Neural cell (in vitro differentiated cells): Measurements from ENCODE around the gene MFSD2A.

Experiments
- EP300 ChIP-seq: fragments of 450-650 bp; conservative IDR thresholded peaks from 2 replicates; pipeline ENCODE4 v1.6.1; 2014; ENCODE audit warnings: antibody characterized with exemption, mild to moderate bottlenecking, moderate library complexity; ENCODE audit not compliant: poor library complexity, severe bottlenecking
- POLR2AphosphoS5 ChIP-seq: IDR thresholded peaks from 2 replicates; pipeline ENCODE4 v1.6.1; 2012
- RAD21 ChIP-seq: fragments of 450-650 bp; conservative IDR thresholded peaks from 2 replicates; pipeline ENCODE4 v1.6.1; 2014; ENCODE audit warnings: antibody characterized with exemption, mild to moderate bottlenecking, moderate library complexity
- TAF1 ChIP-seq: IDR thresholded peaks from 2 replicates; pipeline ENCODE4 v1.6.1; 2012; ENCODE audit warnings: low read depth
- TF ChIP-seq, protein P1 (sequence below): fragments of 450-650 bp; IDR thresholded peaks from 2 replicates; pipeline ENCODE4 v1.5.1; 2014; ENCODE audit warnings: antibody characterized with exemption, mild to moderate bottlenecking, moderate library complexity; ENCODE audit not compliant: poor library complexity, severe bottlenecking
- TF ChIP-seq, protein P2 (sequence below): IDR thresholded peaks from 2 replicates; pipeline ENCODE4 v1.6.1; 2012; ENCODE audit warnings: borderline replicate concordance

DNA sequence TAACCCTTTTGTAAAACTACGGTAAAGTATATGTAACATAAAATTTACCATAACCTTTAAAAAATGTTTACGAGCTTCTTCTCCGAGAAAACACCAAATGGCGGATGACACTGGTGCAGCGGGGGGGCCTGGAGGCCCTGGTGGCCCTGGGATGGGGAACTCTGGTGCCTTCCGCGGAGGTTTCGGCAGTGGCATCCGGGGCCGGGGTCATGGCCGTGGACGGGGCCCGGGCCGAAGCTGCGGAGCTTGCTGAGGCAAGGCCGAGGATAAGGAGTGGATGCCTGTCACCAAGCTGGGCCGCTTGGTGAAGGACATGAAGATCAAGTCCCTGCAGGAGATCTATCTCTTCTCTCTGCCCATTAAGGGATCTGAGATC is 7.5 kb downstream of the MFSD2A start:
- TF ChIP-seq, protein P1, sequence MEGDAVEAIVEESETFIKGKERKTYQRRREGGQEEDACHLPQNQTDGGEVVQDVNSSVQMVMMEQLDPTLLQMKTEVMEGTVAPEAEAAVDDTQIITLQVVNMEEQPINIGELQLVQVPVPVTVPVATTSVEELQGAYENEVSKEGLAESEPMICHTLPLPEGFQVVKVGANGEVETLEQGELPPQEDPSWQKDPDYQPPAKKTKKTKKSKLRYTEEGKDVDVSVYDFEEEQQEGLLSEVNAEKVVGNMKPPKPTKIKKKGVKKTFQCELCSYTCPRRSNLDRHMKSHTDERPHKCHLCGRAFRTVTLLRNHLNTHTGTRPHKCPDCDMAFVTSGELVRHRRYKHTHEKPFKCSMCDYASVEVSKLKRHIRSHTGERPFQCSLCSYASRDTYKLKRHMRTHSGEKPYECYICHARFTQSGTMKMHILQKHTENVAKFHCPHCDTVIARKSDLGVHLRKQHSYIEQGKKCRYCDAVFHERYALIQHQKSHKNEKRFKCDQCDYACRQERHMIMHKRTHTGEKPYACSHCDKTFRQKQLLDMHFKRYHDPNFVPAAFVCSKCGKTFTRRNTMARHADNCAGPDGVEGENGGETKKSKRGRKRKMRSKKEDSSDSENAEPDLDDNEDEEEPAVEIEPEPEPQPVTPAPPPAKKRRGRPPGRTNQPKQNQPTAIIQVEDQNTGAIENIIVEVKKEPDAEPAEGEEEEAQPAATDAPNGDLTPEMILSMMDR = no peak
- TF ChIP-seq EP300 (no peak), POLR2AphosphoS5 (no peak), RAD21 (no peak), TAF1 (no peak)
- TF ChIP-seq, protein P2, sequence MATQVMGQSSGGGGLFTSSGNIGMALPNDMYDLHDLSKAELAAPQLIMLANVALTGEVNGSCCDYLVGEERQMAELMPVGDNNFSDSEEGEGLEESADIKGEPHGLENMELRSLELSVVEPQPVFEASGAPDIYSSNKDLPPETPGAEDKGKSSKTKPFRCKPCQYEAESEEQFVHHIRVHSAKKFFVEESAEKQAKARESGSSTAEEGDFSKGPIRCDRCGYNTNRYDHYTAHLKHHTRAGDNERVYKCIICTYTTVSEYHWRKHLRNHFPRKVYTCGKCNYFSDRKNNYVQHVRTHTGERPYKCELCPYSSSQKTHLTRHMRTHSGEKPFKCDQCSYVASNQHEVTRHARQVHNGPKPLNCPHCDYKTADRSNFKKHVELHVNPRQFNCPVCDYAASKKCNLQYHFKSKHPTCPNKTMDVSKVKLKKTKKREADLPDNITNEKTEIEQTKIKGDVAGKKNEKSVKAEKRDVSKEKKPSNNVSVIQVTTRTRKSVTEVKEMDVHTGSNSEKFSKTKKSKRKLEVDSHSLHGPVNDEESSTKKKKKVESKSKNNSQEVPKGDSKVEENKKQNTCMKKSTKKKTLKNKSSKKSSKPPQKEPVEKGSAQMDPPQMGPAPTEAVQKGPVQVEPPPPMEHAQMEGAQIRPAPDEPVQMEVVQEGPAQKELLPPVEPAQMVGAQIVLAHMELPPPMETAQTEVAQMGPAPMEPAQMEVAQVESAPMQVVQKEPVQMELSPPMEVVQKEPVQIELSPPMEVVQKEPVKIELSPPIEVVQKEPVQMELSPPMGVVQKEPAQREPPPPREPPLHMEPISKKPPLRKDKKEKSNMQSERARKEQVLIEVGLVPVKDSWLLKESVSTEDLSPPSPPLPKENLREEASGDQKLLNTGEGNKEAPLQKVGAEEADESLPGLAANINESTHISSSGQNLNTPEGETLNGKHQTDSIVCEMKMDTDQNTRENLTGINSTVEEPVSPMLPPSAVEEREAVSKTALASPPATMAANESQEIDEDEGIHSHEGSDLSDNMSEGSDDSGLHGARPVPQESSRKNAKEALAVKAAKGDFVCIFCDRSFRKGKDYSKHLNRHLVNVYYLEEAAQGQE = no peak
